Measurements from ENCODE around the gene ZFR2. TPM values are rescaled to one million over a fixed set of nuclear protein-coding genes. Genes with fewer than 3 reads are reported as not detected.
A peak's percentile ranks its signal among the peaks of the same experiment; 100 is the strongest.

The ZFR2 gene
- total RNA-seq, 5 donors from 2014 or later (not counting 1 experiment from before 2014, with no cell fraction given), result 0.56 to 1.8 (median 1.4) TPM

GRCh38 chr19:3840804-3841203, 28.0 kb downstream of the ZFR2 start:
- Histone ChIP-seq H3K27ac (ENCODE audit: low read length) (no peak overlapping the region), H3K36me3 (ENCODE audit: control insufficient read depth in 2 of 2, extremely low read depth in 1 of 2, insufficient read depth in 1 of 2, low read length in 1 of 2) (no peaks in the 10 kb centered on the region), H3K4me3 (ENCODE audit: control insufficient read depth in 1 of 2, extremely low read depth in 1 of 2, low read length in 1 of 2) (no peak overlapping the region), H3K4me1 (ENCODE audit: control insufficient read depth in 1 of 2, extremely low read depth in 1 of 2, insufficient read depth in 2 of 2, low read length in 2 of 2) (no peaks in the 10 kb centered on the region), H3K27me3 (replicated peaks in 1 of 2; ENCODE audit: control insufficient read depth in 2 of 2, extremely low read depth in 1 of 2, insufficient read depth in 2 of 2, low read length in 1 of 2) (peaks cover 0 to 9% of the 10 kb centered on the region in 2 experiments), H3K9me3 (no peaks in the 10 kb centered on the region)
- no peak for DNase-seq
- 91% methylated on average over 8 of the region's 10 CpGs for WGBS (ENCODE audit: insufficient coverage)
- Mint-ChIP-seq H3K36me3 (no peaks in the 10 kb centered on the region), H3K27ac (no peak overlapping the region), H3K27me3 (peaks cover 0 to 6% of the 10 kb centered on the region in 2 donors), H3K9me3 (no peaks in the 10 kb centered on the region), H3K4me1 (peaks cover 0 to 7% (median 4%) of the 10 kb centered on the region in 3 donors), H3K4me3 (no peak overlapping the region)
- ChIA-PET CTCF (no interaction called here), POLR2A (no interaction called here)
- ATAC-seq (replicated peaks in 1 of 4), result no peak

- Mint-ChIP-seq H3K9me3 (no peaks in the 10 kb centered on the region), H3K4me1 (peaks cover 0 to 7% (median 4%) of the 10 kb centered on the region in 3 donors), H3K36me3 (no peaks in the 10 kb centered on the region), H3K4me3 (no peak overlapping the region), H3K27me3 (peaks cover 0 to 6% of the 10 kb centered on the region in 2 donors), H3K27ac (no peak overlapping the region)
- ChIA-PET CTCF (interaction anchor here (0.6 kb wide), 2 partner anchors 94 to 188 kb away, joined by 3 to 4 read pairs; no protein-coding TSS in a partner anchor), POLR2A (no interaction called here)
- Histone ChIP-seq H3K4me1 (ENCODE audit: control insufficient read depth in 1 of 2, extremely low read depth in 1 of 2, insufficient read depth in 2 of 2, low read length in 2 of 2) (no peaks in the 10 kb centered on the region), H3K27ac (ENCODE audit: low read length) (no peak overlapping the region), H3K9me3 (no peaks in the 10 kb centered on the region), H3K36me3 (ENCODE audit: control insufficient read depth in 2 of 2, extremely low read depth in 1 of 2, insufficient read depth in 1 of 2, low read length in 1 of 2) (no peaks in the 10 kb centered on the region), H3K27me3 (replicated peaks in 1 of 2; ENCODE audit: control insufficient read depth in 2 of 2, extremely low read depth in 1 of 2, insufficient read depth in 2 of 2, low read length in 1 of 2) (peaks cover 0 to 11% of the 10 kb centered on the region in 2 experiments), H3K4me3 (ENCODE audit: control insufficient read depth in 1 of 2, extremely low read depth in 1 of 2, low read length in 1 of 2) (no peak overlapping the region)
- ATAC-seq (replicated peaks in 1 of 4), result no peak
- DNase-seq, result no peak
- 84% methylated on average over 10 of the region's 13 CpGs for WGBS (ENCODE audit: insufficient coverage)
Measured at GRCh38 chr19:3839941-3840340, 28.9 kb downstream of the ZFR2 start.

GRCh38 chr19:3838661-3839060, 30.2 kb downstream of the ZFR2 start:
- Mint-ChIP-seq H3K36me3 (no peaks in the 10 kb centered on the region), H3K27me3 (peaks cover 0 to 6% of the 10 kb centered on the region in 2 donors), H3K4me1 (peaks cover 0 to 7% (median 4%) of the 10 kb centered on the region in 3 donors), H3K9me3 (no peaks in the 10 kb centered on the region), H3K4me3 (no peak overlapping the region), H3K27ac (no peak overlapping the region)
- ATAC-seq (replicated peaks in 1 of 4) (no peak), DNase-seq (no peak)
- Histone ChIP-seq H3K27ac (ENCODE audit: low read length) (no peak overlapping the region), H3K27me3 (replicated peaks in 1 of 2; ENCODE audit: control insufficient read depth in 2 of 2, extremely low read depth in 1 of 2, insufficient read depth in 2 of 2, low read length in 1 of 2) (peaks cover 0 to 17% of the 10 kb centered on the region in 2 experiments), H3K9me3 (no peaks in the 10 kb centered on the region), H3K4me3 (ENCODE audit: control insufficient read depth in 1 of 2, extremely low read depth in 1 of 2, low read length in 1 of 2) (no peak overlapping the region), H3K36me3 (ENCODE audit: control insufficient read depth in 2 of 2, extremely low read depth in 1 of 2, insufficient read depth in 1 of 2, low read length in 1 of 2) (no peaks in the 10 kb centered on the region), H3K4me1 (ENCODE audit: control insufficient read depth in 1 of 2, extremely low read depth in 1 of 2, insufficient read depth in 2 of 2, low read length in 2 of 2) (no peaks in the 10 kb centered on the region)
- 93% methylated on average over 13 of the region's 13 CpGs for WGBS (ENCODE audit: insufficient coverage)
- ChIA-PET CTCF (no interaction called here), POLR2A (no interaction called here)

GRCh38 chr19:3837922-3838321, 30.9 kb downstream of the ZFR2 start:
- H3K27ac ChIP-seq (ENCODE audit: low read length), result no peak overlapping the region
- no peak overlapping the region for H3K4me3 Mint-ChIP-seq
- CTCF ChIA-PET, result no interaction called here
- peaks cover 0 to 7% (median 4%) of the 10 kb centered on the region in 3 donors for H3K4me1 Mint-ChIP-seq
- H3K9me3 Mint-ChIP-seq, result no peaks in the 10 kb centered on the region
- POLR2A ChIA-PET, result no interaction called here
- H3K27me3 ChIP-seq (replicated peaks in 1 of 2; ENCODE audit: control insufficient read depth in 2 of 2, extremely low read depth in 1 of 2, insufficient read depth in 2 of 2, low read length in 1 of 2), result peaks cover 0 to 20% of the 10 kb centered on the region in 2 experiments
- no peak overlapping the region for H3K4me3 ChIP-seq (ENCODE audit: control insufficient read depth in 1 of 2, extremely low read depth in 1 of 2, low read length in 1 of 2)
- ATAC-seq (replicated peaks in 1 of 4) (no peak), DNase-seq (no peak)
- H3K36me3 ChIP-seq (ENCODE audit: control insufficient read depth in 2 of 2, extremely low read depth in 1 of 2, insufficient read depth in 1 of 2, low read length in 1 of 2), result no peaks in the 10 kb centered on the region
- WGBS (ENCODE audit: insufficient coverage), result 98% methylated on average over 19 of the region's 19 CpGs
- H3K27me3 Mint-ChIP-seq, result peaks cover 0 to 6% of the 10 kb centered on the region in 2 donors
- H3K4me1 ChIP-seq (ENCODE audit: control insufficient read depth in 1 of 2, extremely low read depth in 1 of 2, insufficient read depth in 2 of 2, low read length in 2 of 2), result no peaks in the 10 kb centered on the region
- H3K27ac Mint-ChIP-seq, result no peak overlapping the region
- no peaks in the 10 kb centered on the region for H3K36me3 Mint-ChIP-seq
- no peaks in the 10 kb centered on the region for H3K9me3 ChIP-seq

- Histone ChIP-seq H3K27ac (ENCODE audit: low read length) (no peak overlapping the region), H3K27me3 (replicated peaks in 1 of 2; ENCODE audit: control insufficient read depth in 2 of 2, extremely low read depth in 1 of 2, insufficient read depth in 2 of 2, low read length in 1 of 2) (peaks cover 0 to 20% of the 10 kb centered on the region in 2 experiments), H3K4me3 (ENCODE audit: control insufficient read depth in 1 of 2, extremely low read depth in 1 of 2, low read length in 1 of 2) (no peak overlapping the region), H3K4me1 (ENCODE audit: control insufficient read depth in 1 of 2, extremely low read depth in 1 of 2, insufficient read depth in 2 of 2, low read length in 2 of 2) (no peaks in the 10 kb centered on the region), H3K36me3 (ENCODE audit: control insufficient read depth in 2 of 2, extremely low read depth in 1 of 2, insufficient read depth in 1 of 2, low read length in 1 of 2) (no peaks in the 10 kb centered on the region), H3K9me3 (no peaks in the 10 kb centered on the region)
- H3K27ac Mint-ChIP-seq, result no peak overlapping the region
- no peaks in the 10 kb centered on the region for H3K9me3 Mint-ChIP-seq
- POLR2A ChIA-PET, result no interaction called here
- no peaks in the 10 kb centered on the region for H3K36me3 Mint-ChIP-seq
- peaks cover 0 to 7% (median 4%) of the 10 kb centered on the region in 3 donors for H3K4me1 Mint-ChIP-seq
- ATAC-seq (replicated peaks in 1 of 4) (no peak), DNase-seq (no peak)
- CTCF ChIA-PET, result no interaction called here
- no peak overlapping the region for H3K4me3 Mint-ChIP-seq
- peaks cover 0 to 6% of the 10 kb centered on the region in 2 donors for H3K27me3 Mint-ChIP-seq
- WGBS (ENCODE audit: insufficient coverage), result 96% methylated on average over 17 of the region's 17 CpGs
Measured at GRCh38 chr19:3837332-3837731, 31.5 kb downstream of the ZFR2 start.

GRCh38 chr19:3836887-3837286, 32.0 kb downstream of the ZFR2 start:
- Histone ChIP-seq H3K36me3 (ENCODE audit: control insufficient read depth in 2 of 2, extremely low read depth in 1 of 2, insufficient read depth in 1 of 2, low read length in 1 of 2) (no peaks in the 10 kb centered on the region), H3K4me3 (ENCODE audit: control insufficient read depth in 1 of 2, extremely low read depth in 1 of 2, low read length in 1 of 2) (no peak overlapping the region), H3K27me3 (replicated peaks in 1 of 2; ENCODE audit: control insufficient read depth in 2 of 2, extremely low read depth in 1 of 2, insufficient read depth in 2 of 2, low read length in 1 of 2) (peaks cover 0 to 21% of the 10 kb centered on the region in 2 experiments), H3K27ac (ENCODE audit: low read length) (no peak overlapping the region), H3K4me1 (ENCODE audit: control insufficient read depth in 1 of 2, extremely low read depth in 1 of 2, insufficient read depth in 2 of 2, low read length in 2 of 2) (no peaks in the 10 kb centered on the region), H3K9me3 (no peaks in the 10 kb centered on the region)
- H3K36me3 Mint-ChIP-seq, result no peaks in the 10 kb centered on the region
- CTCF ChIA-PET, result no interaction called here
- no peaks in the 10 kb centered on the region for H3K9me3 Mint-ChIP-seq
- H3K4me1 Mint-ChIP-seq, result peaks cover 0 to 7% (median 4%) of the 10 kb centered on the region in 3 donors
- peak in 2 of 35 experiments; percentile 12 to 34 for DNase-seq
- no peak overlapping the region for H3K27ac Mint-ChIP-seq
- WGBS (ENCODE audit: insufficient coverage), result 66% methylated on average over 4 of the region's 6 CpGs
- ATAC-seq (replicated peaks in 1 of 4), result peak; percentile 47 to 90 (median 68)
- peaks cover 0 to 6% of the 10 kb centered on the region in 2 donors for H3K27me3 Mint-ChIP-seq
- POLR2A ChIA-PET, result no interaction called here
- no peak overlapping the region for H3K4me3 Mint-ChIP-seq

GRCh38 chr19:3835055-3835435, 33.8 kb downstream of the ZFR2 start:
- H3K4me1 ChIP-seq (ENCODE audit: control insufficient read depth in 1 of 2, extremely low read depth in 1 of 2, insufficient read depth in 2 of 2, low read length in 2 of 2), result no peaks in the 10 kb centered on the region
- no peaks in the 10 kb centered on the region for H3K9me3 Mint-ChIP-seq
- H3K9me3 ChIP-seq, result no peaks in the 10 kb centered on the region
- H3K4me3 ChIP-seq (ENCODE audit: control insufficient read depth in 1 of 2, extremely low read depth in 1 of 2, low read length in 1 of 2), result no peak overlapping the region
- no peaks in the 10 kb centered on the region for H3K36me3 ChIP-seq (ENCODE audit: control insufficient read depth in 2 of 2, extremely low read depth in 1 of 2, insufficient read depth in 1 of 2, low read length in 1 of 2)
- H3K27me3 Mint-ChIP-seq, result peaks cover 0 to 6% of the 10 kb centered on the region in 2 donors
- no peaks in the 10 kb centered on the region for H3K36me3 Mint-ChIP-seq
- ChIA-PET CTCF (no interaction called here), POLR2A (no interaction called here)
- ATAC-seq (replicated peaks in 1 of 4) (no peak), DNase-seq (no peak)
- peaks cover 0 to 7% (median 4%) of the 10 kb centered on the region in 3 donors for H3K4me1 Mint-ChIP-seq
- H3K4me3 Mint-ChIP-seq, result no peak overlapping the region
- no peak overlapping the region for H3K27ac ChIP-seq (ENCODE audit: low read length)
- WGBS (ENCODE audit: insufficient coverage), result 90% methylated on average over 6 of the region's 9 CpGs
- H3K27ac Mint-ChIP-seq, result no peak overlapping the region
- peaks cover 0 to 30% of the 10 kb centered on the region in 2 experiments for H3K27me3 ChIP-seq (replicated peaks in 1 of 2; ENCODE audit: control insufficient read depth in 2 of 2, extremely low read depth in 1 of 2, insufficient read depth in 2 of 2, low read length in 1 of 2)

Data from T-cell (primary cell).